Epidermal melanocyte (primary cell): ENCODE data around the gene PPFIA4.

Experiments used
- DNase-seq: peaks from one replicate; pipeline ENCODE4 v3.0.0; 2011; ENCODE audit warnings: low spot score; ENCODE audit not compliant: insufficient read length

Gene PPFIA4

DNA sequence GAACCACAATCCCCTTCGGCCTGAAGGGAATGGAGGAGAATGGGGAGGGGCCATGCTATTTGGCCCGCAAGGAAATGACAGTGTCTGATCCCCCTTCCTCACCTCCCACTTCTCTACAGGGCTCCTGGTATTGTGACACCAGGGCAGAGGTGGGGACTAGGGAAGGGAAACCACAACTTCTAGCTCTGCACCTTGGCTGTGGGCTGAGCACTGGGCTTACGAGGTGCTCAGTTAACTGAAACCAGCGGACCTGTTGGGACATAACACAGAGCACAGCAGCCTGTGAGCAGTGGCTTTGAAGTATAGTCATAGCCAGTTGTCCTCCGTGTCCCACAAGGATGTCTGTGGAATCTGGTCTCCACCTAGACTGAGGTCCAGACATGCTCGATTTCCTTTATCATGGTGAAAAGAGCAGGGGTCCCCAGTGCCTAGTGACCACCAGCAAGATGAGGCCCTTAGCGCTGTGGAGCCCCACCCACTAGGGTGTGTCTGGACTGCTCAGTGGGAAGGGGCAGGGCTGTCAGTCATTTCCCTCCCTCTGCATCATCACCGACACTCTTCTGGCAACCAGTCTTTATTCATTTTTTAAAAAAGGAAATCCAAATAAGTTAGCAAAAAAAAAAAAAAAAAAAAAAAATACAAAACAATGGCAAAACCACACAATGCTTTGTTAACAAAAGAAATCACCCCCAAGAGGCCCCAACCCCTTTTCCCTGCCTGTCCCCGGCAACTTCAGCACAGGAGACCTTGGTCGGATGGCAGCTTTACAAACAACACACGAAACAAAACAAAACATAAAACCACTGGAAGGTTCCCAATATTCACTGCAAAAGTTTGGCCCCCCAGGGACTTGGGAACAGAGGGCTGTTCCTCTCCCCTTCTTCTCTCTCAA lies 56.5 kb downstream of the PPFIA4 start:
- DNase-seq = no peak

DNA sequence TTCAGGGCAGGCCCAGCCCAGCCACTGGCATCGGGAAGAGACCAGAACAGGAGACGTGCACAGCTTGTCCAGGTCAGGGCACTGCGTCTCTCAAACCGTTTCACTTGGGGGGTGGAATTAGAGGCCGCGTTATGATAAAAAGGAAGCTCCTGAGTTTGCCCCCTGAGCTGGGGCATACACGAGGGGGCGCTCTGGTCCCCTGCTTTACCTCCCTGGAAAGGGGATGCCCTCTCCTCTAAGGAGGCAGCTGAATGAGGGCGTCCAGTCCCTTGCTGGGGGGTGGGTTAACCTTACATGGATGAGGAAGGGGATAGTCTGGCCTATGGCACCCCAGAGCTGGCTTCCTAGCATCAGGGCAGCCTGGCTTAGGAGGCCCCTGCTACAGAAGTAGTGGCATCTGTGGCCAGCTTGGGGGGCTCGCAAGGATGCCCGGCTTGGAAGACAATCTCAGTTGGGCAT lies 57.2 kb downstream of the PPFIA4 start:
- DNase-seq = no peak

GRCh38 chr1:203084588-203085527 lies 58.6 kb downstream of the PPFIA4 start:
- DNase-seq = no peak

DNA sequence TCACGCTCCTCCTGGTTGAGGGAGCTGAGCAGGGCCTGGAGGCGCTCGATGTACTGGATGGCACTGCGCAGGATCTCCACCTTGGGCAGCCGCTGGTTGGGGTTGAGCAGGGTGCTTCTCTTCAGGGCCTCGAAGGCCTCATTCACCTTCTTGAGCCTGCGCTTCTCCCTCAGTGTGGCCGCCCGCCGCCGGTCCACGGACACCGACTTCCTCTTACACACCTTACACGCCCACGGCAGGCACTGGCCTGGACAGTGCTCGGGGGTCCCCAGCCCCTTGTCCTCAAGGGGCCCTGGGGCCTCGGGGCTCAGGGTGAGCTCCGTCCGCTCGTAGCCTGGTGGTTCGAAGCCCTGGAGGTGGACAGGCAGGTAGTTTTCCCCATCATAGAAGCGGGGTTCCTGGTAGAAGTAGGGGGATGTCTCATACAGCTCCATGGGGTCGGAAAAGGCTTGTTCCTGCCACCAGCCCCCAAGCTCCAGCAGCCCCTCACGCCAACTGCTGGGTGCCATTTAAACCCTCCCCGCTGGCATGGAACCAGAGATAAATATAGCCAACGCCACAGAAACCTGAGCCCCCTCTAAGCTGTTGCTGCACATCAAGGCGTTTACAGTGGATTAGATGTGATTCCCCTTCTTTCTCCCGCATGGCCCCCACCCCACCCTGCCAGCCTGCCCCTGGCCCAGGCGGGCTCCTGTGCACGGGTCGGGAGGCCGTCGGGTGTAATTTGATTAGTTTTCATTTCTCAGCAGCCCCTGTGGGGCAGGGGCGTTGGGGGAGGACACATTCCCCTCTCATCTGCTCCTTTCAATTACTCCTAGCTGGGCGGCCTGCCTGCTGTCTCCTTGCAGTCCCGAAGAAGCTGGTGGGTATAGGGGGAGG lies 59.5 kb downstream of the PPFIA4 start, which contains the start of gene MYOG:
Gene MYOG, minus strand, starts transcription at position 485 of the 879 bp plus-strand sequence. Its CDS starts 51 bp downstream, at position 434.
- DNase-seq = no peak

DNA sequence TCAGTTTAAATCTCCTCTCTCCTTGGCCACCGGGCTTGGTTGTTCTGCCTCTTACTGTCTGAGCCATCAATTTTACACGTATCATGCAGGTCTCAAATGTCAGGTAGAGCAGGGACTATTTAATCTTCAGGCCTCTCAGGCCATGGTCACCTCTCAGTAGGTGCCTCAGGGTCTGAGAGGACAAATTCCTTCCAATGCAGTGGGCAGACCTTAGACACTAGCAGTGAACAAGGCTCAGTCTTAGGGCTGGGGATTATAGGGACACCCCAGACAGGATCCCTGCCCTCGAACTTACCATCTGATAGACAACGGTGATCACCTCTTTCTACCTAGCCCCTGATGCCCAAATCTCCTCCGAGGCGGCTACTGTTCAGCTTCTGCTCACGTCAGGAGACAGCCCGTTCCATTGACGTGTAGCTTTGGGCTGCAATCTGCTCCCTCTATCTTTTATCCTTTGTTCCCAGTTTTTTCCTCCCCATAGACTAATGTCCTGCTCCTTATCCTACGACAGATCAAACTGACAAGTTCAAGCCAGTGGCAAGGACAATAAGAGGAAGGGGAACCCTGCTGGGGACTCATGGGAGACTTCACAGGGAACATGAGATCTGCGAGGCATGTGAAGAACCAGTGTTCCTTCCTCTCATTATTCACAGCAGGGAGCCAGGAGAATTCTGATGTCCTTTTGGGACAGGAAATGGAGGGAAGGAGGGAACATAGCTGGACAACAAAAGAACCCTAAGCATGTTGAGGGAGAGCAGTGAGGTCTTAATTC lies 60.9 kb downstream of the PPFIA4 start:
- DNase-seq = no peak

DNA sequence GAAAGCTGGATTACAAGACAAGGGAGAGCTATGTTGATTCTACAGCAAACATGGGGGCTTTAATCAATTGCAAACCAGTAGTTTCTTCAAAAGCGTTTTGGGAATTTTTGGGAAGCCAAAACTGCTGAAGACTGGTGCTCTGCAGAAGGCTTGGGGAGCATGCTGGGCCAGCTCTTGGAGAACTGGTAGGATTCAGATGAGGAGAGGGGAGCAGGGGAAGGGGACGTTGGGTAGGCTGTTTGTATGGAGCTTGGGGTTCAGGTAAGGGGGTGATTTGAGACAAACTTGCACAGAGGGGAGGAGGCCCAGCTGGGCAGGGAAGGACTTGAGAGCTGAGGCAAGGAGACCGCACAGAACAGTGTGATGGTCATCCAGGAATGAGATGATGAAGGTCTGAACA lies 62.1 kb downstream of the PPFIA4 start:
- no peak for DNase-seq

- DNase-seq = no peak
These were observed 62.8 kb downstream of the PPFIA4 start for GRCh38 chr1:203089001-203089650.

- no peak for DNase-seq
These were observed 63.4 kb downstream of the PPFIA4 start for GRCh38 chr1:203089651-203090045.

- no peak for DNase-seq
These were observed 64.3 kb downstream of the PPFIA4 start for GRCh38 chr1:203090421-203091198.

DNA sequence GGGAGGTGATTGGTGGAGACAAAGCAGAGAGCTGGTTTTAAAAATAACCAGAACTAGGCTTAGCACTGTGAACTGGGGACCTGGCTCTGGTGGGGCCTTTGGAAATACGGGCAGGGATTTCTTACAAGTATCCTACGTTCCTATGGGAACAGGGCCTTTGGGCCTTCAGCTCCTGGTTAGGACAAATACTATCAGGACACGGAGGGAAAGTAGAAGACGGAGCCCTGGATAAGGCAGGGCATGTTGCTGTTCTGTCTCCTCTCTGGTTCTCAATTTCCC lies 64.8 kb downstream of the PPFIA4 start:
- no peak for DNase-seq

DNA sequence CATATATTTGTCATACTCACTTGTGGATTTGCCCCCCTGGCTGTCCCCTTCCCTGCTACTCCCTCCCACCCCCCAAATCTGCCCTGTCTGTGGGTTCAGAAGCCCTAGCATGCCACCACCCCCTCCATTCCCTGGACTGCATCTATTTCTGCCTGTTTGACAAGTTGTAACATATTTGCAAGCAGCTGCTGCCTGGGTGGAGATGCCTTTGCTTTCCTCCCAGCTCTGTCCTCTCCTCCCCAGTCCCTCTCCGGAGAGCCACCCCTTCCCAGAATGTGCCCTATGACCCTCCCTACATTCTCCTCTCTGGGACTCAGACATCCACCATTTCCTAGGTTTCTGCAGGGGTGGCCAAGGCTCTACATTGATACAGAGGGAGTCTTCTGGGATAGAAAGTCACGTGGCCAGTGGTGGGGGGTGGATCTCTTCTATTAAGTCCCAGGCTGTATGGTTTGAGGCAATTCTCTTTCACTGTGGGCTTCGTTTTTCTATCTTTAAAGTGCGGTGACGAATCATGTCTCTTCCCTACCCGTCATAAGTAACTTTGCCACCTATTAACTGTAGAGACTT lies 65.6 kb downstream of the PPFIA4 start:
- no peak for DNase-seq

DNA sequence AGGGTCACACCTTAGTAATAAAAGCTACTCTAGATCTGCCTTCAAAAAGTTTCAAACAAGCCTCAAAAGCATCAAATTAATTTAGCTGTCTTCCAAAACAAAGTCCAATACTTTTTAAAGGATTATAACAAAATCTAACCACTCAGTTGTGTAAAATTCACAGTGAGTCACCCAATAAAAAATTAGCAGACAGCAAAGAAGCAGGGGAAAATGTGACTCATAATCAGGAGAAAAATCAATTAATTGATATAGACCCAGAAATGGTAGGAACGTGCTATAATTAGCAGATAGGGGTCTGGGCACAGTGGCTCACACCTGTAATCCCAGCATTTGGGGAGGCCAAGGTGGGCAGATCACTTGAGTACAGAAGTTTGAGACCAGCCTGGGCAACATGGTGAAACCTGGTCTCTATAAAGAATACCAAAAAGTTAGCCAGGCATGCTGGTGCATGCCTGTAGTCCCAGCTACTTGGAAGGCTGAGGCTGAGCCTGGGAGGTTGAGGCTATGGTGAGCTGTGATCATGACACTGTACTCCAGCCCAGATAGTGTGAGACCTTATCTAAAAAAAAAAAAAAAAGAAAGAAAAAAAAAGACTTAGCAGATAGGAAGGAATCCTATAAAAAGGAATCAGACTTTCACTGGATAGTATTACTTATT lies 67.6 kb downstream of the PPFIA4 start:
- no peak for DNase-seq

- no peak for DNase-seq
These were observed 68.9 kb downstream of the PPFIA4 start for GRCh38 chr1:203095061-203095690.

DNA sequence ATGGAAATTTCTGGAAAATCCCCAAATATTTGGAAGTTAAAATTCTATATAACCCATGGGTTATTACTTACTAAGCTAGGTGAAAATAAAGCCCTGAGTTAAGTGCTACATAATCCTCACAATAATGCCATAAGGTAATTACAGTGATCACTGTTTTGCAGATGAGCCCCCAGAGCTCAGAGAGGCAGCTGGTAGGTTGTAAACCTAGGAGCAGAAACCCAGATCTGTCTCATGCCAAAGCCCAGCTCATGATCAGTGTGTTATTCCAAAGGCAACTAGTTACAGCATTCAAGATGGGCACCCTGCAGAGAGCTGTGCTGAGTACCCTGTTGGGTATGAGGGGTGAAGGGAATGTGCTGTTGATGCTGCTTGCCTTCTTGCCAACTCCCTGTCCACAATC lies 70.3 kb downstream of the PPFIA4 start:
- DNase-seq = no peak

- DNase-seq = no peak
These were observed 70.7 kb downstream of the PPFIA4 start for GRCh38 chr1:203097001-203097400.

- no peak for DNase-seq
These were observed 72.2 kb downstream of the PPFIA4 start for GRCh38 chr1:203098445-203098844.

DNA sequence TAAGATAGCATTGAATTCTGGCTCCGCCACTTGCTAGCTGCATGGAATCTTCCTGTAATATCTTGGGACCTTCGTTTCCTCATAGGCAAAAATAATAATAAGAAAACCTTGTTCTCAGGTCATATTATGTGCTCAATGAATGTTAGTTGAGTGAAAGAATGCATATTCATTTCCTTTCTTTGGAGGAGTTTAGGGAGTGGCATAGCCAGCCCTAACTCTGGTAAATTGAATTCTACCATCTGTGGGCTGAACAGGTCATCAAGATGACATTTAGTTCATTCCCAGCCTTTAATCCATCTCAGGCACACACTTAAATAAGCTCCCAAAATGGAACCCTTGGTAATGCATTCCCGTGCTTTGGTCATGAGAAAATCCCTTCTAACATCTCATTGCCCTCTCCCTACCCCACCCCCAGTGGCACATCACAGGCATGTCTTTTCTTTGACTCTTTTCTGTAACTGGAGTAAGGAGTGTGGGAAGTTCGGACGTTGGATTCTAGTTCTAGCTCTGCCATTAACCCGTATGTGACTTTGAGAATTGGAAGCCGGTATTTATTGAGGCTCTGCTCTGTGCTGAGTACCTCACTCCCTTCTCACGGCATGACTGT lies 72.7 kb downstream of the PPFIA4 start:
- DNase-seq = no peak
